Islet precursor cell (in vitro differentiated cells): ENCODE data around the gene JMJD8.

Source experiments
- DNase-seq: peaks from one replicate; pipeline ENCODE4 v3.0.0-alpha.2; 2018

Gene JMJD8

GRCh38 chr16:637081-638018 is 46.8 kb downstream of the JMJD8 start:
- no peak for DNase-seq

GRCh38 chr16:636206-637080 is 47.7 kb downstream of the JMJD8 start, which contains the start of gene METTL26:
METTL26 (minus strand) TSS chr16:636305; CDS start chr16:636290, 15 bp downstream.
- DNase-seq = peak; percentile 97

GRCh38 chr16:635573-636205 is 48.4 kb downstream of the JMJD8 start:
- DNase-seq = no peak

GRCh38 chr16:634996-635395 is 49.1 kb downstream of the JMJD8 start:
- no peak for DNase-seq

- DNase-seq = no peak
These were observed 50.0 kb downstream of the JMJD8 start for GRCh38 chr16:634051-634670.

GRCh38 chr16:633336-634050 is 50.6 kb downstream of the JMJD8 start:
- no peak for DNase-seq

GRCh38 chr16:632486-633335 is 51.4 kb downstream of the JMJD8 start:
- DNase-seq = no peak

GRCh38 chr16:631808-632358 is 52.3 kb downstream of the JMJD8 start:
- no peak for DNase-seq
